GM18868 (cell line): ENCODE measurements around the gene CPNE6.
"Not testable (repeated sequence)": the region's sequence is repeated elsewhere in the genome, so short reads cannot be mapped to it uniquely, and the experiment has no call there.

Experiments used
- ATAC-seq: cut with Tn5 transposase; IDR thresholded peaks from one replicate; pipeline ENCODE4 v1.9.1; 2021; ENCODE audit warnings: mild to moderate bottlenecking, moderate library complexity; ENCODE audit not compliant: unreplicated experiment

The CPNE6 gene

DNA sequence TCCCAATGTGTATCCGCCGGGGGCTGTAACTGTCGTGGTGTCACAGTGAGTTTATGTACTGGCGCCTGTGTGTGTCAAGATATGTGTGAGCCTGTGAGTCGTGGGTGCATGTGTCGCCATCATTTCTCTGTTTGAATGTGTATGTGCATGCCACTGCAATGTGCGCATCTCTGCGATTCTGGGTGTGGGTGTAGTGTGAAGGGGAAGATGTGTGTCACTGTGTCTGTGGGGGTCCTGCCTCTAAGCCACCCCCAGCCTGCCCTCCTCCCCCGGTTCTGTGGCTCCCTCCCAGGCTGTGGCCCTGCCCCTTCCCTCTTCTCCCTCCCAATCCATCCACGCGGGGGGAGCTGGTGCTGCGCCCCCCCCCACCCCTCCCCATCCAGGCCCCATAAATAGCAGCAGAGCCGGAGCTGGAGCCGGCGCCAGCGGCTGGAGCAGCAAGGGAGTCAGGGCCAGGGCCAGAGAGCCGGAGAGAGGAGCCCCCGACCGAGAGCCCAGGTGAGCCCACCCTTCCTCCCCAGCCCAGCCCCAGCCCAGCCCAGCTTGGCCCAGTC is at the start of gene CPNE6:
CPNE6 (plus strand) TSS at position 419 of the 554 bp plus-strand sequence. CDS start 1,375 bp downstream, outside the sequence.
- ATAC-seq, result no peak

GRCh38 chr14:24024939-24025418 is 46.4 kb upstream of the CPNE6 start:
- not testable (repeated sequence) for ATAC-seq

GRCh38 chr14:24029687-24030086 is 41.7 kb upstream of the CPNE6 start:
- ATAC-seq, result not testable (repeated sequence)

DNA sequence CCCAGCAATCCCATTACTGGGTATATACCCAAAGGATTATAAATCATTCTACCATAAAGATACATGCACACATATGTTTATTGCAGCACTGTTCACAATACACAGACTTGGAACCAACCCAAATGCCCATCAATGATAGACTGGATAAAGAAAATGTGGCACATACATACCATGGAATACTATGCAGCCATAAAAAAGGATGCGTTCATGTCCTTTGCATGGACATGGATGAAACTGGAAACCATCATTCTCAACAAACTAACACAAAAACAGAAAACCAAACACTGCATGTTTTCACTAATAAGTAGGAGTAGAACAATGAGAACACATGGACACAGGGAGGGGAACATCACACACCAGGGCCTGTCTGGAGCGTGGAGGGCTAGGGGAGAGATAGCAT is 40.0 kb upstream of the CPNE6 start:
- not testable (repeated sequence) for ATAC-seq

- ATAC-seq, result no peak
Observed at GRCh38 chr14:24032727-24033418, 38.5 kb upstream of the CPNE6 start.

DNA sequence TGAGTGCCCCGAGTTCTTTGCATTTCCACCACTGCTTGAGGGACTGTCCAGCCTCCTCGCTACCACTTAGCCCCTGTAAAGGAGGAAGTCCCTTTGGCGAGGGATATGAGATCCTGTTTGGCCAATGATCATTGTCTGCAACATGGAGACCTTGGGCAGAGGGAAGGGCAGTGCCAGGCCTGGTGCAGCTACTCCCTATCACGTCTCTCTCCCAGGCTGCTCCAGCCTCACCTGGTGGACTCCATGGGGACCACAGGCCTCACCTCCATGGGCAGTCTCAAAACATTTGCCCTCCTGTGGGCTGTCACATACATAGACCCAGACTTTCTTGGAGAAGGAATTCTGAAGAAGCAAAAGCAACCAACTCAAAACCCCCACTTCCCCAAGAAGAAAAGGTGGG is 35.6 kb upstream of the CPNE6 start:
- ATAC-seq, result peak; percentile 7

- ATAC-seq, result peak; percentile 65
Observed at GRCh38 chr14:24036169-24036962, 35.0 kb upstream of the CPNE6 start.

GRCh38 chr14:24036963-24037657 is 34.3 kb upstream of the CPNE6 start:
- ATAC-seq, result peak; percentile 22

- no peak for ATAC-seq
Observed at GRCh38 chr14:24037658-24038037, 33.7 kb upstream of the CPNE6 start.

GRCh38 chr14:24038686-24039085 is 32.7 kb upstream of the CPNE6 start:
- no peak for ATAC-seq

DNA sequence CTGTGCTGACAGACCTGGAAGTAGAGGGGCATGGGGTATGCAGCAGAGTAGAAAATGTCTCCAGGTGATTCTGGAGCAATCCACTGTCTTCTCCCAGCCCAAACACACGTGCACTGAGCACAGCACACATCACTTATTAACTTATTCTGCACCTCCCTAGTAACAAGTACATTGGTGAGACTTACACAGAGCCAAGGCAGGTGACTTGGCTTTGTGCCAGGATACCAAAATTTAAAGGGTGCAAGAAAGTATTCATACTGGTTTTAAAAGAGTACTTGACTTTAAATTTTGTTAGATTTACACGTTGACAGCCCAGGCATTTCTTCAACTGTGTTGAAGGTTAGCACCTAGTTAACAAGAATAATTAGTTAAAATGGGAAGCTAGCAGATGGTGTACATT is 30.7 kb upstream of the CPNE6 start:
- ATAC-seq, result no peak

DNA sequence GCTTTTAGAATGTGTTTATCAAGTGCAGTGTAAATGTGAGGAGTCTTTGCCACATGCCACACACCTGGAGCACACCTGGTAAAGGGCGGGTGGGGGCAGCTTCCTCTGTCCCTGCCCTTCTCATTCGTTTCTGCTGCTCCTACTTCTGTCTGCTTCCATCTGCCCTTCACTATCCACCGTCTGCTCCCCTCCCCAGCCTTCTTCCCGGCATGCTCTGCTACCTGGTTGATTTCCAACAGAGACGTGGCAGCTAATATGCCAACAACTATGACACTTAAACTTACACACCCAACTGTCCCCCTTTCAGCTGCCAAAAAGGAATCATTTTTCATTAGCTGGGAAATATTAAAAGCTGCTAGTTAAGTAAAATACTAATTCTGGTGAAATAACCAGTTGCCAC is 28.6 kb upstream of the CPNE6 start:
- ATAC-seq, result no peak

DNA sequence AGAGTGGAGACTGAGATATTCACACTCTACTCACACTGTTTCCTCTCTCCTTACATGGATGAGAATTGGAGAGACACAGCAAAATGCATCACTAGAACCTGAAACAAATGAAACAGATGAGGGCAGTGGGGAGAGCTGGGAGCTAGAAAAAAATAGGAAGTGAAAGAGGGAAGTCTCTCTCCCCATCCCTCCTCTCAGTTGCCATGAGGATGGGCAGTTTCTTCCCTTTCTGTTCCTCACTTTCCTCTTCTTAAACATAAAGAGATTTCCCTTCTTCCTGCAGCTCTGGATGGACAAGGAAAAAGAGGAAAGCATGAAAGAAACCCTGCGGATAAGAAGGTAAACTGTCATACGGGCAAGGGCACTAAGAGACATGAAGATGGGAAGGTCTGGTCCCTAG is 22.4 kb upstream of the CPNE6 start:
- ATAC-seq, result not testable (repeated sequence)

DNA sequence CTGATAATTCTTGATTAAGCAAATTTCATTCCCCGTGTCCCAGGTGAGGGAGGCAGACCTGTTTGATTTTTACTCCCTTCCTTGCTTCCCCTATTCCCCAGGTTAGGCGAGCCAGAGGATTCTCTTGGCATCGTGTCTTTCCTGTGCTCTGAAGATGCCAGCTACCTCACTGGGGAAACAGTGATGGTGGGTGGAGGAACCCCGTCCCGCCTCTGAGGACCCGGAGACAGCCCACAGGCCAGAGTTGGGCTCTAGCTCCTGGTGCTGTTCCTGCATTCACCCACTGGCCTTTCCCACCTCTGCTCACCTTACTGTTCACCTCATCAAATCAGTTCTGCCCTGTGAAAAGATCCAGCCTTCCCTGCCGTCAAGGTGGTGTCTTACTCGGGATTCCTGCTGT is 20.6 kb upstream of the CPNE6 start:
- not testable (repeated sequence) for ATAC-seq

GRCh38 chr14:24051176-24051788 is 20.1 kb upstream of the CPNE6 start:
- ATAC-seq, result peak; percentile 21

GRCh38 chr14:24051789-24052655 is 19.3 kb upstream of the CPNE6 start, which contains the start of gene CARMIL3:
TSS of gene CARMIL3 (plus strand) at chr14:24052009. CDS start at chr14:24052154, 145 bp downstream.
- peak; percentile 86 for ATAC-seq

GRCh38 chr14:24052656-24053547 is 18.5 kb upstream of the CPNE6 start:
- ATAC-seq, result no peak

DNA sequence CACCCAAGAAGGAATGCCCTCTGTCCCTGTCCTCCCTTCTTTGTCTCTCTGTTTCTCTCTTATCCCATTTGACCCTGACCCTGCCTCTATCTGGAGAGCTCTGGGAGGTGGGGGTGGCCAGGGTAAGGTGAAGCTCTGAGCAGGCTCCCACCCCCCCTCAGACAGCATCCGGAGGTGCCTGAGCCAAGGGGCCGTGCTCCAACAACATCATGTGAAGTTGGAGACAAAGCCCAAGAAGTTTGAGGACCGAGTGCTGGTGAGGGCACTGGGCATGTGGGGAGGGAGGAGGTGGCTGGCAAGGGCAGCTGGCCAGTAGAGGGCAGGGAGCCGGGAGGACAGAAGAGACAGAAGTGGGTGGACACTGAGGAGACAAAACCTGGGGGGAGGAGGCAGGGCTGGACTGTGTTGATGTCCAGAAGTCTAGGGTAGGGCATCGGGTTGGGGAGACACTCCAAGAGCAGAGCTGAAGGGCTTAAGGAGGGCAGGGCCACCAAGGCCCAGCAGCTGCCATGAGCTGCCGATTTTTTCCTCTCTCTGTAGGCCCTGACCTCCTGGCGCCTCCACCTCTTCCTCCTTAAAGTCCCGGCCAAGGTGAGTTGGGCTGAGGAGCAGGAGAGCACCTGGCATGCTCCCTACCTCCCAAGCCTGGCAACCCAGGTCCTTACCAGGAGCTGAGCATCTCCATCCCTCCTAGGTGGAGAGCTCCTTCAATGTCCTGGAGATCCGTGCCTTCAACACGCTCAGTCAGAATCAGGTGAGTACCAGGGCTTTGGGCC is 17.6 kb upstream of the CPNE6 start:
- no peak for ATAC-seq
